HepG2 (cell line): ENCODE measurements around the gene SMC6. TPM values are rescaled to one million over a fixed set of nuclear protein-coding genes. Genes with fewer than 3 reads are reported as not detected.
A peak's percentile ranks its signal among the peaks of the same experiment; 100 is the strongest.

ENCODE experiments used
- AHR ChIP-seq: IDR thresholded peaks from 2 replicates; pipeline ENCODE4 v1.6.1; 2018; ENCODE audit warnings: missing genetic modification reagents, missing compliant biosample characterization
- NCOA5 ChIP-seq: sonication (generic); formaldehyde crosslinking; IDR thresholded peaks from 2 replicates; pipeline ENCODE4 v1.4.0; 2020; ENCODE audit warnings: missing genetic modification reagents
- RFXAP ChIP-seq: sonication (generic); formaldehyde crosslinking; IDR thresholded peaks from 2 replicates; pipeline ENCODE4 v1.4.0; 2020; ENCODE audit warnings: missing genetic modification reagents, borderline replicate concordance
- SMAD9 ChIP-seq: sonication (generic); formaldehyde crosslinking; IDR thresholded peaks from 2 replicates; pipeline ENCODE4 v1.5.1; 2020; ENCODE audit warnings: mild to moderate bottlenecking, missing genetic modification reagents
- SYNCRIP ChIP-seq: fragments of 200-400 bp; formaldehyde crosslinking; IDR thresholded peaks from 2 replicates; pipeline ENCODE4 v1.6.1; 2018; ENCODE audit warnings: mild to moderate bottlenecking, low read depth, low read length; ENCODE audit not compliant: insufficient read depth
- THAP11 ChIP-seq: IDR thresholded peaks from 2 replicates; pipeline ENCODE4 v1.6.1; 2016; ENCODE audit warnings: missing biosample characterization, missing genetic modification reagents
- XBP1 ChIP-seq: sonication (generic); formaldehyde crosslinking; IDR thresholded peaks from 2 replicates; pipeline ENCODE4 v1.5.0; 2020; ENCODE audit warnings: missing genetic modification reagents
- ZNF253 ChIP-seq: sonication (generic); formaldehyde crosslinking; IDR thresholded peaks from 2 replicates; pipeline ENCODE4 v1.8.0; 2022; ENCODE audit warnings: mild to moderate bottlenecking, missing genetic modification reagents, borderline replicate concordance
- ZNF326 ChIP-seq: sonication (generic); formaldehyde crosslinking; IDR thresholded peaks from 2 replicates; pipeline ENCODE4 v1.4.0; 2020; ENCODE audit warnings: missing genetic modification reagents, borderline replicate concordance
- ZNF468 ChIP-seq: sonication (generic); formaldehyde crosslinking; IDR thresholded peaks from 2 replicates; pipeline ENCODE4 v1.8.0; 2022; ENCODE audit warnings: mild to moderate bottlenecking, moderate library complexity, missing genetic modification reagents
- ZNF674 ChIP-seq: sonication (generic); formaldehyde crosslinking; IDR thresholded peaks from 2 replicates; pipeline ENCODE4 v1.5.0; 2020; ENCODE audit warnings: low read depth, mild to moderate bottlenecking, missing genetic modification reagents
- polyA plus RNA-seq, 8 experiments: library from polyadenylated mRNA; depleted of rRNA in 3 of 8; stranded (reverse) in 7 of 8; unstranded in 1 of 8; fragments of >200 nt; fragmentation: Illumina TruSeq in 4 of 8; extraction: Trizol in 4 of 8; gene quantifications; 2 replicates each; pipeline versions ENCODE4 v1.2.1 to v1.2.3, GENCODE V29; 2011 to 2016; ENCODE audit warnings: low read depth in 4 of 8, missing spikeins in 1 of 8, mixed read lengths in 1 of 8; ENCODE audit not compliant: insufficient read depth in 1 of 8
- total RNA-seq, 5 experiments: library from RNA; depleted of rRNA; stranded (reverse); fragments of >200 nt; fragmentation: Illumina TruSeq; extraction: Trizol; gene quantifications; 2 replicates each; pipeline ENCODE4 v1.2.3, GENCODE V29; 2016; ENCODE audit warnings: low read depth in 1 of 5
- TF ChIP-seq, protein P1 (sequence below): sonication (generic); formaldehyde crosslinking; IDR thresholded peaks from one replicate; pipeline ENCODE4 v1.5.1; 2020; ENCODE audit warnings: mild to moderate bottlenecking, missing genetic modification reagents; ENCODE audit errors: not compliant biosample characterization
- TF ChIP-seq, protein P2 (sequence below): sonication (generic); formaldehyde crosslinking; IDR thresholded peaks from 2 replicates; pipeline ENCODE4 v1.4.0; 2020; ENCODE audit warnings: mild to moderate bottlenecking, missing genetic modification reagents, borderline replicate concordance
- TF ChIP-seq, protein P3 (sequence below): sonication (generic); formaldehyde crosslinking; IDR thresholded peaks from 2 replicates; pipeline ENCODE4 v1.8.1; 2023; ENCODE audit warnings: mild to moderate bottlenecking, missing genetic modification reagents
- TF ChIP-seq, protein P4 (sequence below): sonication (generic); formaldehyde crosslinking; IDR thresholded peaks from 2 replicates; pipeline ENCODE4 v1.5.0; 2020; ENCODE audit warnings: mild to moderate bottlenecking, missing genetic modification reagents

The SMC6 gene
- total and polyA plus RNA-seq, 2 of the 13 experiments (the other 11 are each of a cell fraction or from before 2014, with no cell fraction given) = 18.9 to 55.3 TPM

DNA sequence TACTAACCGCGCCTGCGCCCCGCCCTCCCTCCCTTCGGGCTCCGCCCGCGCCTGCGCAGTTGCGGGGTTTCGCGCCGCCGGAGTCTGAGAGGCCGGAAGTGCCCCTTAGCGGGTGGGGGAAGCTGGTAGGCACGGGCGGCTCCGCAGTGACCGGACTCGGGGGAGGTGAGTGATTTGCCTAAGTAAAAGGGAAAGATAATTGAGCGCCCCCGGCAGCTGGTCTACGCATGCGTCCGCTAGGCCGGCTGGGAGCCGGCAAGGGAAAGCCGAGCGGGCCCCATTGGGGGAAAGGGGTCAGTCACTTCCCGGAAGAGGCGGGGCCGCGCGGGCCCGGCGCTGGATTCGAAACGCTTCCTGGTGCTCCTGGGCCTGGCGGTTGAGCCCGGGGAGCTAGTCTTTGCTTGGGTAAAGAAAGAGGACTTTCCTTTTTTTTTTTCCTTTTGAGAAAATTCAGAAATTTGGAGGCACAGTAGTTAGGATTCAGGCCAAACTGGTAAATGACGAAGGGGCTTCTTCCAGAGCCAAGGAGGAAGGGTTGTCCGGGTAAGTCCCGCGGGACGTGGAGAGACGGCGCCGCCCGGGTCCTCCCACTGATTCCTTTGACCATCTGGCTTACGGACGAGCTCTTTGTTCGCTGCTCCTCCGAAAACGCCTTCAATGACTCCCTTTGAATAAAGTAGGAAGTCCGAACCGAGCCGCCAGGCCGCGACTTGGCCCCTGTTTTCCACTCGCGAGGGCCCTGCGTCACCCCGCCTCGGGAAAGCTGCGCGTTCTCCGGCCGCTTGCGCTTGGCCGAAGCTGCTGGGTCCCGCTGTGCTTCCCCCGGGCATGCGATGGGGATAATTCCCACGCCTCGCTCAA lies at the start of gene SMC6, which contains the start of gene GEN1 (continued):
- TF ChIP-seq, protein P1, sequence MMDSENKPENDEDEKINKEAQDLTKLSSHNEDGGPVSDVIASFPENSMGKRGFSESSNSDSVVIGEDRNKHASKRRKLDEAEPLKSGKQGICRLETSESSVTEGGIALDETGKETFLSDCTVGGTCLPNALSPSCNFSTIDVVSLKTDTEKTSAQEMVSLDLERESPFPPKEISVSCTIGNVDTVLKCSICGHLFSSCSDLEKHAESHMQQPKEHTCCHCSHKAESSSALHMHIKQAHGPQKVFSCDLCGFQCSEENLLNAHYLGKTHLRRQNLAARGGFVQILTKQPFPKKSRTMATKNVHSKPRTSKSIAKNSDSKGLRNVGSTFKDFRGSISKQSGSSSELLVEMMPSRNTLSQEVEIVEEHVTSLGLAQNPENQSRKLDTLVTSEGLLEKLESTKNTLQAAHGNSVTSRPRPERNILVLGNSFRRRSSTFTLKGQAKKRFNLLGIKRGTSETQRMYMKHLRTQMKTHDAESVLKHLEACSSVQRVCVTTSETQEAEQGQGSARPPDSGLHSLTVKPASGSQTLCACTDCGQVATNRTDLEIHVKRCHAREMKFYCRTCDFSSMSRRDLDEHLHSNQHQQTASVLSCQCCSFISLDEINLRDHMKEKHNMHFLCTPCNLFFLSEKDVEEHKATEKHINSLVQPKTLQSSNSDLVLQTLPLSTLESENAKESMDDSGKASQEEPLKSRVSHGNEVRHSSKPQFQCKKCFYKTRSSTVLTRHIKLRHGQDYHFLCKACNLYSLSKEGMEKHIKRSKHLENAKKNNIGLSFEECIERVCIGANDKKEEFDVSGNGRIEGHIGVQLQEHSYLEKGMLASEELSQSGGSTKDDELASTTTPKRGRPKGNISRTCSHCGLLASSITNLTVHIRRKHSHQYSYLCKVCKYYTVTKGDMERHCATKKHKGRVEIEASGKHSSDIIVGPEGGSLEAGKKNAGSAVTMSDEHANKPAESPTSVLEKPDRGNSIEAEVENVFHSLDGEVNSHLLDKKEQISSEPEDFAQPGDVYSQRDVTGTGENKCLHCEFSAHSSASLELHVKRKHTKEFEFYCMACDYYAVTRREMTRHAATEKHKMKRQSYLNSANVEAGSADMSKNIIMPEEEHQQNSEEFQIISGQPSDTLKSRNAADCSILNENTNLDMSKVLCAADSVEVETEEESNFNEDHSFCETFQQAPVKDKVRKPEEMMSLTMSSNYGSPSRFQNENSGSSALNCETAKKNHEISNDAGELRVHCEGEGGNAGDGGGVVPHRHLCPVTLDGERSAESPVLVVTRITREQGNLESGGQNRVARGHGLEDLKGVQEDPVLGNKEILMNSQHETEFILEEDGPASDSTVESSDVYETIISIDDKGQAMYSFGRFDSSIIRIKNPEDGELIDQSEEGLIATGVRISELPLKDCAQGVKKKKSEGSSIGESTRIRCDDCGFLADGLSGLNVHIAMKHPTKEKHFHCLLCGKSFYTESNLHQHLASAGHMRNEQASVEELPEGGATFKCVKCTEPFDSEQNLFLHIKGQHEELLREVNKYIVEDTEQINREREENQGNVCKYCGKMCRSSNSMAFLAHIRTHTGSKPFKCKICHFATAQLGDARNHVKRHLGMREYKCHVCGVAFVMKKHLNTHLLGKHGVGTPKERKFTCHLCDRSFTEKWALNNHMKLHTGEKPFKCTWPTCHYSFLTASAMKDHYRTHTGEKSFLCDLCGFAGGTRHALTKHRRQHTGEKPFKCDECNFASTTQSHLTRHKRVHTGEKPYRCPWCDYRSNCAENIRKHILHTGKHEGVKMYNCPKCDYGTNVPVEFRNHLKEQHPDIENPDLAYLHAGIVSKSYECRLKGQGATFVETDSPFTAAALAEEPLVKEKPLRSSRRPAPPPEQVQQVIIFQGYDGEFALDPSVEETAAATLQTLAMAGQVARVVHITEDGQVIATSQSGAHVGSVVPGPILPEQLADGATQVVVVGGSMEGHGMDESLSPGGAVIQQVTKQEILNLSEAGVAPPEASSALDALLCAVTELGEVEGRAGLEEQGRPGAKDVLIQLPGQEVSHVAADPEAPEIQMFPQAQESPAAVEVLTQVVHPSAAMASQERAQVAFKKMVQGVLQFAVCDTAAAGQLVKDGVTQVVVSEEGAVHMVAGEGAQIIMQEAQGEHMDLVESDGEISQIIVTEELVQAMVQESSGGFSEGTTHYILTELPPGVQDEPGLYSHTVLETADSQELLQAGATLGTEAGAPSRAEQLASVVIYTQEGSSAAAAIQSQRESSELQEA (CRISPR knock-in tag) = no peak
- TF ChIP-seq, protein P2, sequence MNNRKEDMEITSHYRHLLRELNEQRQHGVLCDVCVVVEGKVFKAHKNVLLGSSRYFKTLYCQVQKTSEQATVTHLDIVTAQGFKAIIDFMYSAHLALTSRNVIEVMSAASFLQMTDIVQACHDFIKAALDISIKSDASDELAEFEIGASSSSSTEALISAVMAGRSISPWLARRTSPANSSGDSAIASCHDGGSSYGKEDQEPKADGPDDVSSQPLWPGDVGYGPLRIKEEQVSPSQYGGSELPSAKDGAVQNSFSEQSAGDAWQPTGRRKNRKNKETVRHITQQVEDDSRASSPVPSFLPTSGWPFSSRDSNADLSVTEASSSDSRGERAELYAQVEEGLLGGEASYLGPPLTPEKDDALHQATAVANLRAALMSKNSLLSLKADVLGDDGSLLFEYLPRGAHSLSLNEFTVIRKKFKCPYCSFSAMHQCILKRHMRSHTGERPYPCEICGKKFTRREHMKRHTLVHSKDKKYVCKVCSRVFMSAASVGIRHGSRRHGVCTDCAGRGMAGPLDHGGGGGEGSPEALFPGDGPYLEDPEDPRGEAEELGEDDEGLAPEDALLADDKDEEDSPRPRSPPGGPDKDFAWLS = no peak
- TF ChIP-seq ZNF468 (CRISPR knock-in tag) = no peak
- TF ChIP-seq ZNF253 (CRISPR knock-in tag) = no peak
- TF ChIP-seq ZNF326 (CRISPR knock-in tag) = no peak
- no peak for TF ChIP-seq SYNCRIP
- TF ChIP-seq RFXAP (CRISPR knock-in tag) = no peak; the same call in 1 of the 2 replicates
- TF ChIP-seq NCOA5 (CRISPR knock-in tag) = no peak
- TF ChIP-seq, protein P3, sequence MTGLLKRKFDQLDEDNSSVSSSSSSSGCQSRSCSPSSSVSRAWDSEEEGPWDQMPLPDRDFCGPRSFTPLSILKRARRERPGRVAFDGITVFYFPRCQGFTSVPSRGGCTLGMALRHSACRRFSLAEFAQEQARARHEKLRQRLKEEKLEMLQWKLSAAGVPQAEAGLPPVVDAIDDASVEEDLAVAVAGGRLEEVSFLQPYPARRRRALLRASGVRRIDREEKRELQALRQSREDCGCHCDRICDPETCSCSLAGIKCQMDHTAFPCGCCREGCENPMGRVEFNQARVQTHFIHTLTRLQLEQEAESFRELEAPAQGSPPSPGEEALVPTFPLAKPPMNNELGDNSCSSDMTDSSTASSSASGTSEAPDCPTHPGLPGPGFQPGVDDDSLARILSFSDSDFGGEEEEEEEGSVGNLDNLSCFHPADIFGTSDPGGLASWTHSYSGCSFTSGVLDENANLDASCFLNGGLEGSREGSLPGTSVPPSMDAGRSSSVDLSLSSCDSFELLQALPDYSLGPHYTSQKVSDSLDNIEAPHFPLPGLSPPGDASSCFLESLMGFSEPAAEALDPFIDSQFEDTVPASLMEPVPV (CRISPR knock-in tag) = no peak
- TF ChIP-seq, protein P4, sequence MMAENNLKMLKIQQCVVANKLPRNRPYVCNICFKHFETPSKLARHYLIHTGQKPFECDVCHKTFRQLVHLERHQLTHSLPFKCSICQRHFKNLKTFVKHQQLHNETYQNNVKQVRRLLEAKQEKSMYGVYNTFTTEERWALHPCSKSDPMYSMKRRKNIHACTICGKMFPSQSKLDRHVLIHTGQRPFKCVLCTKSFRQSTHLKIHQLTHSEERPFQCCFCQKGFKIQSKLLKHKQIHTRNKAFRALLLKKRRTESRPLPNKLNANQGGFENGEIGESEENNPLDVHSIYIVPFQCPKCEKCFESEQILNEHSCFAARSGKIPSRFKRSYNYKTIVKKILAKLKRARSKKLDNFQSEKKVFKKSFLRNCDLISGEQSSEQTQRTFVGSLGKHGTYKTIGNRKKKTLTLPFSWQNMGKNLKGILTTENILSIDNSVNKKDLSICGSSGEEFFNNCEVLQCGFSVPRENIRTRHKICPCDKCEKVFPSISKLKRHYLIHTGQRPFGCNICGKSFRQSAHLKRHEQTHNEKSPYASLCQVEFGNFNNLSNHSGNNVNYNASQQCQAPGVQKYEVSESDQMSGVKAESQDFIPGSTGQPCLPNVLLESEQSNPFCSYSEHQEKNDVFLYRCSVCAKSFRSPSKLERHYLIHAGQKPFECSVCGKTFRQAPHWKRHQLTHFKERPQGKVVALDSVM (CRISPR knock-in tag) = 0 out of 2 replicates have a peak, but pooled peaks have one; percentile 13
- no peak for TF ChIP-seq AHR (CRISPR knock-in tag)
- peak; percentile 59 for TF ChIP-seq THAP11
- no peak for TF ChIP-seq XBP1 (CRISPR knock-in tag)
- no peak for TF ChIP-seq ZNF674 (CRISPR knock-in tag)
- TF ChIP-seq SMAD9 (CRISPR knock-in tag) = no peak
